T1000 (cell line): ENCODE results near the gene UBN1.
"Not testable (repeated sequence)": the region's sequence is repeated elsewhere in the genome, so short reads cannot be mapped to it uniquely, and the experiment has no call there.

ENCODE experiments used
- DNase-seq: peaks from one replicate; lab custom pipeline; 2025; ENCODE audit warnings: mixed read lengths; lab: John Stamatoyannopoulos, UW

The UBN1 gene

GRCh38 chr16:4928227-4928626 is 80.9 kb downstream of the UBN1 start:
- no peak for DNase-seq

DNA sequence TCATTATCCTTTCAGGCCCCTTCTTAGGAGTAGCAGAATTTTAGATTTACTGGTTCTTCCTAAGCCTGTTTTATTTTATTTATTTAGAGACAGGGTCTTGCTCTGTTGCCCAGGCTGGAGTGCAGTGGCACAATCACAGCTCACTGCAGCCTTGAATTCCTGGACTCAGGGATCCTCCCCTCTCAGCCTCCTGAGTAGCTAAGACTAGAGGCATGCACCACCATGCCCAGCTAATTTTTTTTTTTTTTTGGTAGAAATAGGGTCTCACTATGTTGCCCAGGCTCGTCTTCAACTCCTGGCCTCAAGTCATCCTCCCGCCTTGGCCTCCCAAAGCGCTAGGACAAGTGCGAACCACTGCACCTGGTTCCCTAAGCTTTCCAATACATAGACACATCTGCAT is 82.3 kb downstream of the UBN1 start:
- not testable (repeated sequence) for DNase-seq

GRCh38 chr16:4931381-4931780 is 84.1 kb downstream of the UBN1 start:
- DNase-seq = no peak
